HG03108 (cell line): ENCODE data around the gene DUSP5.
"Not testable (repeated sequence)": the region's sequence is repeated elsewhere in the genome, so short reads cannot be mapped to it uniquely, and the experiment has no call there.

Source experiments
- ATAC-seq: cut with Tn5 transposase; IDR thresholded peaks from one replicate; pipeline ENCODE4 v1.9.1; 2021; ENCODE audit warnings: moderate library complexity; ENCODE audit not compliant: unreplicated experiment

DUSP5 gene

GRCh38 chr10:110497438-110498086 is at the start of gene DUSP5:
TSS of gene DUSP5 (plus strand) at chr10:110497907. CDS start at chr10:110498122, 215 bp downstream.
- ATAC-seq: peak; percentile 56

- ATAC-seq: no peak
Measured at GRCh38 chr10:110448682-110449418, 48.9 kb upstream of the DUSP5 start.

- ATAC-seq: no peak
Measured at GRCh38 chr10:110455446-110455845, 42.3 kb upstream of the DUSP5 start.

DNA sequence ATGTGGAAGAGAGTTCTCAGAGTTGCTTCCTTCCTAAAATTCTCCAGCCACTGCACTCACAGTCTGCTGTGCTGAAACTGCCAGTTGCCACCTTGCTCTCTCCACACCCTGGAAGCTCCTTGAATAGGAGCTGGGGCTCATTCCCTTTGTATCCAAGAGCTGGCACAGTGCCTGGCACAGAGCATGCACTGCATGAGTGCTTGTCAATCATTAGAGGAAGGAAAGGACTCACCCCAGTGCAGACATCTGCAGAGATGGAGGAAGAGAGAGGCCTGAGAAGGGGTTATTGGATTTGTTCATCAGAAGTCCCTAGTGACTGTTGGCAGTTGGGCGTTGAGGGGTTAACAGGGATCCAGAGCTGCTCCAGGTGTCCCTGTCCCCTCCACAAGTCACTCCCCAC is 41.7 kb upstream of the DUSP5 start:
- ATAC-seq: no peak

GRCh38 chr10:110456523-110457091 is 41.1 kb upstream of the DUSP5 start:
- no peak for ATAC-seq

DNA sequence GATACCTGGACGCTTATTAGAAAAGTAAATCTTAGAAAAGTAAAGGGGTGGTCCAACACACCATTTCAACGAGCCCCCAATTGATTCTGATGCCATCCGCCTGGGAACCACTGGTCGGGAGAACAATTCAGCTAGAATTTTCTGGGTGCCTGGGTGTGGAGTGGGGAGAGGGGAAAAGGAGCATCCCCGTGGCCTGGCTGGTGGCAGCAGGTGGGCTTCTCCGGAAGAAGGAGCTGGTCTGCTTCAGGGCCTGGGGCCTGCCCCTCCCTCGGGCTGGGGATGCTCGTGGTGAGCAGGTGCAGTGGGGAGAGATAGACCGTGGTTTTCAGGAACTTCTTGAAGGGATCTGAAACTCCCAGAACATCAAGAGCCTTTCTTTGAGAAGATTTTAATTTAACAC is 39.9 kb upstream of the DUSP5 start:
- no peak for ATAC-seq

DNA sequence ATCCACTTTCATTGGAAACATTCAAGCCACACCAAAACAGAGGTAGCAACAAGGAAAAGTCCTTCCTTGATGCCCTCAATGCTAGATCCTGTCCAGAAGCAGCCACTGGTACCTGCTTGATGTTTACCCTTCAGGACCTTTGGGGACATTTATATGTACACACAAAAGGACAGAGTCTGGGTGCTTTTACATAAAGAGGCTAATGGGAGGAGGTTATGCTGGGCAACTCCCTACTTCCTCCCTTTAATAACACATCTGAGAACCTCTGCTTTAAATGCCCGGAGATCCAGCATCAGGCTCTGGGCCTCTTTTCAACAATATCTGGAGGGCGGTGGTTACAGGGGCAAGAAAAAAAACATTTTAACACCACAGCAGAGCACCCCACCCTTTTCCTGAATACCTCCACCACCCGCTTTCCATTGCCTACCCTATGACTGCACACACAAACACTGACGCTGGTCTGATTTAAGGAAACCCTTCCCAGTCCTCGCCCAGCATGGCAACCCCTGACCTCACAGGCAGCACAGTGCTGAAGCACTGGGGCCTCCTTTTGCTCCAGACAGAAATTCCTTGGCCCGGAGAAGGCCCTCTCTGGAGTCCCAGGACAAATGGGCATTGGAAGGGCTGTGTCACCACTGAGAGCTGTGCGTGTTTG is 39.3 kb upstream of the DUSP5 start:
- ATAC-seq: no peak

DNA sequence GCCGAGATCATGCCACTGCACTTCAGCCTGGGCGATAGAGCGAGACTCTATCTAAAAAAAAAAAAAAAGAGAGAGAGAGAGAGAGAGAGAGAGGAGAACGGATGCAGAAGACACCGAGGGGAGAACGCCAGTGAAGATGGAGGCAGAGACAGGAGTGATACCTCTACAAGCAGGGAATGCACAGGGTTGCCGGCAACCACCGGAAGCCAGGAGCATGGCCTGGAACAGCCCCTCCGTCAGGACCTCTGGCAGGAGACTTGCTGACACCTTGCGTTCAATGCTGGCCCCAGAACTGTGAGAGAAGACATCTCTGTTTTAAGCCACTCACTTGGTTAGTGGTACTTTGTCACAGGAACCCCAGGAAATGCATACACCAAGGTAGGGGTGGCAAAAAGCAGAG is 38.1 kb upstream of the DUSP5 start:
- no peak for ATAC-seq

- ATAC-seq: no peak
Measured at GRCh38 chr10:110460111-110460809, 37.4 kb upstream of the DUSP5 start.

DNA sequence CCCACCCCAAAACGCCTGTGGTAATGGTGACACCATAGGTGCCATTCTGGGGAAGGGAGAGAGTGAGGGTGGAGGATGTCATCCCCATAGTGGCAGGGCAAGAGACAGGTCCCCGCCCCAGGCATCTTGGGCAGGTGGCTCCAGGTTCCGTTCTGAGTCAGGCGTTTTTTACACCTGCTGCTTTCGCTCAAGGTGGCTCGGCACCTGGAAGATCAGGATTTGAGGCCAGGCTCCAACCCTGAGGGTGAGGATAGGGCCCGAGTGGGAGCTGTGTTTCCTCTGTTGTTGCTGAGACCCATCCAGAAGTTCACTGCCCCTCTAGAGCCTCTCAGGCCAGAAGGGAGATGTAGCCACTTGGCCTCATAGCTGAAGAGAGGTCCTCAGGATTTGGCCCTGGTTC is 36.6 kb upstream of the DUSP5 start:
- ATAC-seq: no peak

DNA sequence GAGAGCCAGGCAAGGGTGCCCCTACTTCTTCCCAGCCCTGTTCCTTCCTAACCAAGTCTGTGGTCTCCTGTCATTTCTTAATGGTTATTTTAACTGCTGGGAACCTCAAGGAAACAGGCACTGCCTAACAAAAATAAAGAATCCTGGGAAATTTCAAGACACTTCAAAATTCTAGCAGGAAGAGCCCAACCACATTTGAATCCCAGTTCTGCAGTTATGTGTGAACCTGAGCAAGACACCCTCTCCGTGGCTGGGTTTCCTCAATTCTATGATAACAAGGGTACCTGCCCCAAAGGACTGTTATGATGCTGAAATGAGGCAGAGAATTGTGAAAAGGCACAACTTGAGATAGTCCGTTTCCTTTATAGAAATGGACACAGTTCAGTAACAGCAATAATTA is 36.2 kb upstream of the DUSP5 start:
- ATAC-seq: no peak

- no peak for ATAC-seq
Measured at GRCh38 chr10:110462166-110463095, 35.3 kb upstream of the DUSP5 start.

GRCh38 chr10:110468258-110468657 is 29.4 kb upstream of the DUSP5 start:
- not testable (repeated sequence) for ATAC-seq

GRCh38 chr10:110470541-110470940 is 27.2 kb upstream of the DUSP5 start:
- ATAC-seq: not testable (repeated sequence)

GRCh38 chr10:110471566-110472139 is 26.1 kb upstream of the DUSP5 start:
- no peak for ATAC-seq

GRCh38 chr10:110474017-110474416 is 23.7 kb upstream of the DUSP5 start:
- ATAC-seq: no peak

- no peak for ATAC-seq
Measured at GRCh38 chr10:110474826-110475225, 22.9 kb upstream of the DUSP5 start.

GRCh38 chr10:110475722-110476515 is 21.8 kb upstream of the DUSP5 start:
- no peak for ATAC-seq

- no peak for ATAC-seq
Measured at GRCh38 chr10:110479710-110480109, 18.0 kb upstream of the DUSP5 start.
